GM12872 (cell line): Measurements from ENCODE around the gene FAM227B.

Experiments used
- CTCF ChIP-seq: IDR thresholded peaks from 3 replicates; pipeline ENCODE4 v1.5.1; 2011; ENCODE audit warnings: low read depth, mild to moderate bottlenecking, low read length, moderate library complexity; ENCODE audit not compliant: insufficient read depth

The FAM227B gene

GRCh38 chr15:49570174-49570573 is 50.4 kb downstream of the FAM227B start:
- no peak for TF ChIP-seq CTCF

GRCh38 chr15:49560045-49560444 is 60.6 kb downstream of the FAM227B start:
- no peak for TF ChIP-seq CTCF

GRCh38 chr15:49558929-49559328 is 61.7 kb downstream of the FAM227B start:
- no peak for TF ChIP-seq CTCF

GRCh38 chr15:49556437-49556836 is 64.2 kb downstream of the FAM227B start:
- no peak for TF ChIP-seq CTCF

GRCh38 chr15:49538520-49538919 is 82.1 kb downstream of the FAM227B start:
- no peak for TF ChIP-seq CTCF

GRCh38 chr15:49530092-49530491 is 90.5 kb downstream of the FAM227B start:
- TF ChIP-seq CTCF: no peak

- TF ChIP-seq CTCF: no peak
These were observed 92.3 kb downstream of the FAM227B start for GRCh38 chr15:49528289-49528688.

GRCh38 chr15:49521802-49522201 is 98.8 kb downstream of the FAM227B start:
- TF ChIP-seq CTCF: no peak; the same call in 2 of the 3 replicates
